GM12878 (cell line): ENCODE measurements around the gene MAP3K4. TPM values are rescaled to one million over a fixed set of nuclear protein-coding genes. Genes with fewer than 3 reads are reported as not detected.

Experiments
- ATAC-seq: fragments of 200-7000 bp; cut with Tn5 transposase; 3 replicates; pipeline ENCODE4 v1.9.1; 2020; ENCODE audit warnings: mild to moderate bottlenecking, moderate library complexity
- BruUV-seq: library from RNA; stranded (reverse); fragments of 400-500 nt; replicated peaks from 2 replicates; lab custom pipeline; 2021; lab: Mats Ljungman, UMichigan
- CTCF ChIA-PET: fragments of 300-600 bp; sonication (Branson Sonifier 250); formaldehyde crosslinking; extraction: SDS; loops from one replicate; lab custom pipeline; 2021; ENCODE audit warnings: inconsistent platforms; lab: Yijun Ruan, JAX
- POLR2A ChIA-PET: fragments of 350-600 bp; formaldehyde crosslinking; extraction: SDS; loops from one replicate; lab custom pipeline; 2021; ENCODE audit warnings: inconsistent platforms; lab: Charles Lee
- RAD21 ChIA-PET: fragments of 300-600 bp; sonication (Branson Sonifier 250); formaldehyde crosslinking; loops from one replicate; lab custom pipeline; 2023; ENCODE audit warnings: antibody characterized with exemption; ENCODE audit not compliant: unreplicated experiment; lab: Charles Lee
- SMC1A ChIA-PET: fragments of 300-600 bp; sonication (Branson Sonifier 250); formaldehyde crosslinking; loops from one replicate; lab custom pipeline; 2023; ENCODE audit not compliant: unreplicated experiment, uncharacterized antibody; lab: Charles Lee
- DNase-seq: peaks from one replicate; pipeline ENCODE4 v3.0.0-alpha.2; 2011; ENCODE audit warnings: low read depth, low spot score
- FAIRE-seq: peaks from 3 replicates; lab custom pipeline; 2011; peaks lifted over from hg19 to GRCh38; lab: Jason Lieb, UNC
- H2AFZ ChIP-seq: 2 replicates; pipeline ENCODE4 v1.6.0; 2011; ENCODE audit warnings: low read depth, low read length, control low read depth; ENCODE audit not compliant: control insufficient read depth
- H3K27ac ChIP-seq: 2 replicates; pipeline ENCODE4 v1.5.1; 2011; ENCODE audit warnings: control low read depth; ENCODE audit not compliant: control insufficient read depth, insufficient read depth
- H3K27me3 ChIP-seq, 2 experiments: replicated peaks in 1 of 2; 2 replicates each; pipeline versions ENCODE4 v1.6.0 to v1.6.1; 2011; ENCODE audit warnings: low read length in 1 of 2; ENCODE audit not compliant: control insufficient read depth in 2 of 2, insufficient read depth in 2 of 2
- H3K36me3 ChIP-seq, 2 experiments: 2 replicates each; pipeline ENCODE4 v1.5.1; 2011; ENCODE audit warnings: low read length in 1 of 2; ENCODE audit not compliant: control insufficient read depth in 2 of 2, insufficient read depth in 2 of 2
- H3K4me1 ChIP-seq: 2 replicates; pipeline ENCODE4 v1.6.1; 2011; ENCODE audit warnings: mild to moderate bottlenecking, low read length, moderate library complexity, mixed read lengths; ENCODE audit not compliant: control insufficient read depth, insufficient read depth
- H3K4me2 ChIP-seq: 2 replicates; pipeline ENCODE4 v1.6.0; 2011; ENCODE audit warnings: control low read depth; ENCODE audit not compliant: control insufficient read depth, insufficient read depth
- H3K4me3 ChIP-seq: fragments of 200-600 bp; sonication (generic); 2 replicates; pipeline ENCODE4 v1.5.1; 2016
- H3K79me2 ChIP-seq: 2 replicates; pipeline ENCODE4 v1.6.0; 2011; ENCODE audit warnings: low read length; ENCODE audit not compliant: control insufficient read depth, insufficient read depth
- H3K9ac ChIP-seq: 2 replicates; pipeline ENCODE4 v1.8.0; 2011; ENCODE audit warnings: low read length, control low read depth, mixed read lengths; ENCODE audit not compliant: control insufficient read depth, insufficient read depth
- H3K9me3 ChIP-seq: replicated peaks from 3 replicates; pipeline ENCODE4 v1.5.1; 2011; ENCODE audit warnings: mild to moderate bottlenecking, low read length; ENCODE audit not compliant: control insufficient read depth, insufficient read depth
- H4K20me1 ChIP-seq: 2 replicates; pipeline ENCODE4 v1.6.0; 2011; ENCODE audit not compliant: control insufficient read depth, insufficient read depth
- ATF7 ChIP-seq: fragments of 450-650 bp; IDR thresholded peaks from 2 replicates; pipeline ENCODE4 v1.6.1; 2016; ENCODE audit warnings: low read depth, mild to moderate bottlenecking
- CHD1 ChIP-seq: IDR thresholded peaks from 2 replicates; pipeline ENCODE4 v1.6.1; 2012; ENCODE audit warnings: low read depth, low read length, improper control_type of control experiment
- CREB1 ChIP-seq: IDR thresholded peaks from 2 replicates; pipeline ENCODE4 v1.6.1; 2012; ENCODE audit warnings: low read depth, mild to moderate bottlenecking, inconsistent platforms
- GABPA ChIP-seq: IDR thresholded peaks from 2 replicates; pipeline ENCODE4 v1.6.1; 2014; ENCODE audit warnings: antibody characterized with exemption, low read depth, mild to moderate bottlenecking, inconsistent platforms
- HDGF ChIP-seq: fragments of 450-650 bp; IDR thresholded peaks from 2 replicates; pipeline ENCODE4 v1.6.1; 2016; ENCODE audit warnings: antibody characterized with exemption
- JUNB ChIP-seq: IDR thresholded peaks from 2 replicates; pipeline ENCODE4 v1.6.1; 2016; ENCODE audit warnings: antibody characterized with exemption, mild to moderate bottlenecking
- MLLT1 ChIP-seq: fragments of 450-650 bp; IDR thresholded peaks from 2 replicates; pipeline ENCODE4 v1.6.1; 2016; ENCODE audit warnings: mild to moderate bottlenecking
- MYB ChIP-seq: fragments of 150-350 bp; IDR thresholded peaks from 2 replicates; pipeline ENCODE4 v1.6.1; 2014; ENCODE audit warnings: mild to moderate bottlenecking, low read depth, low read length, borderline replicate concordance
- NR2F1 ChIP-seq: fragments of 450-650 bp; conservative IDR thresholded peaks from 2 replicates; pipeline ENCODE4 v1.6.1; 2017; ENCODE audit warnings: mild to moderate bottlenecking
- PBX3 ChIP-seq: IDR thresholded peaks from 2 replicates; pipeline ENCODE4 v1.6.1; 2011; ENCODE audit warnings: mild to moderate bottlenecking, low read depth, low read length, moderate library complexity; ENCODE audit not compliant: insufficient replicate concordance
- POLR2AphosphoS5 ChIP-seq: IDR thresholded peaks from 2 replicates; pipeline ENCODE4 v1.6.1; 2011; ENCODE audit warnings: mild to moderate bottlenecking, low read length, inconsistent platforms
- SIX5 ChIP-seq: IDR thresholded peaks from 2 replicates; pipeline ENCODE4 v1.6.1; 2011; ENCODE audit warnings: mild to moderate bottlenecking, low read depth, low read length, moderate library complexity; ENCODE audit not compliant: severe bottlenecking
- SRF ChIP-seq, 2 experiments: IDR thresholded peaks; 2 replicates each; pipeline ENCODE4 v1.6.1; 2011; ENCODE audit warnings: low read depth in 2 of 2, low read length in 2 of 2, mild to moderate bottlenecking in 1 of 2, moderate library complexity in 1 of 2
- STAT1 ChIP-seq: fragments of 450-650 bp; conservative IDR thresholded peaks from 2 replicates; pipeline ENCODE4 v1.6.1; 2014; ENCODE audit warnings: antibody characterized with exemption, mild to moderate bottlenecking
- TCF3 ChIP-seq: IDR thresholded peaks from 2 replicates; pipeline ENCODE4 v1.6.1; 2012; ENCODE audit warnings: low read depth, mild to moderate bottlenecking, low read length, borderline replicate concordance; ENCODE audit not compliant: insufficient read depth
- TCF7 ChIP-seq: IDR thresholded peaks from 2 replicates; pipeline ENCODE4 v1.6.1; 2014; ENCODE audit warnings: antibody characterized with exemption, borderline replicate concordance
- ZNF207 ChIP-seq: fragments of 450-650 bp; IDR thresholded peaks from 2 replicates; pipeline ENCODE4 v1.6.1; 2014; ENCODE audit warnings: antibody characterized with exemption, mild to moderate bottlenecking, borderline replicate concordance
- WGBS: methylation state at CpG from one replicate; pipeline ENCODE4 v1.1.6; 2016; ENCODE audit warnings: low lambda C conversion rate; ENCODE audit not compliant: insufficient replicate concordance, insufficient coverage; ENCODE audit errors: missing lambda C conversion rate; 5-methylcytosine and 5-hydroxymethylcytosine counted together
- in situ Hi-C: fragments of 300-500 bp; cut with MboI; formaldehyde crosslinking; loops from 9 replicates; pipeline ENCODE4 v1.14.3; 2018; ENCODE audit warnings: mixed read lengths
- intact Hi-C: fragments of 100-400 bp; cut with micrococcal nuclease; formaldehyde crosslinking; loops from one replicate; pipeline ENCODE4 v1.14.2; 2022; ENCODE audit not compliant: unreplicated experiment
- polyA plus RNA-seq, 11 experiments: library from polyadenylated mRNA; depleted of rRNA in 4 of 11; unstranded in 6 of 11; stranded (reverse) in 5 of 11; fragments of >200 nt; fragmentation: Nextera tagmentation in 4 of 11; fragmentation: Illumina TruSeq in 1 of 11; extraction: Ambion mirVana in 4 of 11; extraction: Trizol in 1 of 11; gene quantifications; 1 replicate in 1 of 11; 2 replicates in 10 of 11; pipeline versions ENCODE4 v1.2.1 to v1.2.3, GENCODE V29; 2011 to 2016; ENCODE audit warnings: inconsistent platforms in 2 of 11, missing spikeins in 2 of 11, low read depth in 1 of 11
- total RNA-seq, 4 experiments: library from RNA; depleted of rRNA in 3 of 4; stranded (reverse); fragments of >200 nt in 3 of 4; fragmentation: Illumina TruSeq in 1 of 4; extraction: Trizol in 1 of 4; gene quantifications; 2 replicates each; pipeline versions ENCODE4 v1.2.1 to v1.2.3, GENCODE V29; 2013 to 2021
- TF ChIP-seq, protein P1 (sequence below): fragments of 450-650 bp; IDR thresholded peaks from 2 replicates; pipeline ENCODE4 v1.6.1; 2017; ENCODE audit warnings: mild to moderate bottlenecking, low read depth, inconsistent platforms; ENCODE audit not compliant: poor library complexity, severe bottlenecking
- TF ChIP-seq, protein P2 (sequence below): fragments of 450-650 bp; IDR thresholded peaks from 2 replicates; pipeline ENCODE4 v1.6.1; 2016; ENCODE audit warnings: mild to moderate bottlenecking

The MAP3K4 gene
- total and polyA plus RNA-seq, 10 of the 15 experiments (the other 5 are each of a cell fraction or from before 2014, with no cell fraction given) = 14.0 to 44.5 (median 23.1) TPM

GRCh38 chr6:161033667-161034066 lies 42.1 kb downstream of the MAP3K4 start:
- no peak for ATAC-seq
- RAD21 ChIA-PET = interaction anchor here (0.9 to 1.0 kb wide), 3 partner anchors 9 to 35 kb away, joined by 3 to 4 read pairs (median 4); no protein-coding TSS in a partner anchor
- no peak for TF ChIP-seq HDGF
- TF ChIP-seq ZNF207 = no peak
- TF ChIP-seq NR2F1 = no peak
- TF ChIP-seq PBX3 = peak; percentile 79
- peak; percentile 72 for TF ChIP-seq MLLT1
- no peak for TF ChIP-seq SIX5
- no peak for TF ChIP-seq JUNB
- no peak for TF ChIP-seq POLR2AphosphoS5
- TF ChIP-seq, protein P1, sequence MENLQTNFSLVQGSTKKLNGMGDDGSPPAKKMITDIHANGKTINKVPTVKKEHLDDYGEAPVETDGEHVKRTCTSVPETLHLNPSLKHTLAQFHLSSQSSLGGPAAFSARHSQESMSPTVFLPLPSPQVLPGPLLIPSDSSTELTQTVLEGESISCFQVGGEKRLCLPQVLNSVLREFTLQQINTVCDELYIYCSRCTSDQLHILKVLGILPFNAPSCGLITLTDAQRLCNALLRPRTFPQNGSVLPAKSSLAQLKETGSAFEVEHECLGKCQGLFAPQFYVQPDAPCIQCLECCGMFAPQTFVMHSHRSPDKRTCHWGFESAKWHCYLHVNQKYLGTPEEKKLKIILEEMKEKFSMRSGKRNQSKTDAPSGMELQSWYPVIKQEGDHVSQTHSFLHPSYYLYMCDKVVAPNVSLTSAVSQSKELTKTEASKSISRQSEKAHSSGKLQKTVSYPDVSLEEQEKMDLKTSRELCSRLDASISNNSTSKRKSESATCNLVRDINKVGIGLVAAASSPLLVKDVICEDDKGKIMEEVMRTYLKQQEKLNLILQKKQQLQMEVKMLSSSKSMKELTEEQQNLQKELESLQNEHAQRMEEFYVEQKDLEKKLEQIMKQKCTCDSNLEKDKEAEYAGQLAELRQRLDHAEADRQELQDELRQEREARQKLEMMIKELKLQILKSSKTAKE = peak; percentile 60
- no peak for TF ChIP-seq TCF7
- TF ChIP-seq ATF7 = peak; percentile 22; the same call in 1 of the 2 replicates
- TF ChIP-seq GABPA = no peak
- no peak for TF ChIP-seq STAT1
- TF ChIP-seq, protein P2, sequence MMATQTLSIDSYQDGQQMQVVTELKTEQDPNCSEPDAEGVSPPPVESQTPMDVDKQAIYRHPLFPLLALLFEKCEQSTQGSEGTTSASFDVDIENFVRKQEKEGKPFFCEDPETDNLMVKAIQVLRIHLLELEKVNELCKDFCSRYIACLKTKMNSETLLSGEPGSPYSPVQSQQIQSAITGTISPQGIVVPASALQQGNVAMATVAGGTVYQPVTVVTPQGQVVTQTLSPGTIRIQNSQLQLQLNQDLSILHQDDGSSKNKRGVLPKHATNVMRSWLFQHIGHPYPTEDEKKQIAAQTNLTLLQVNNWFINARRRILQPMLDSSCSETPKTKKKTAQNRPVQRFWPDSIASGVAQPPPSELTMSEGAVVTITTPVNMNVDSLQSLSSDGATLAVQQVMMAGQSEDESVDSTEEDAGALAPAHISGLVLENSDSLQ = peak; percentile 66
- no peak for TF ChIP-seq CREB1
- no peak for TF ChIP-seq SRF (IDR thresholded peaks at IDR 0.05; ENCODE audit: low read depth in 2 of 2, low read length in 2 of 2)
- TF ChIP-seq TCF3 = no peak
- TF ChIP-seq CHD1 = peak; percentile 60; the same call in 1 of the 2 replicates
- no peak for TF ChIP-seq MYB

More at GRCh38 chr6:161033667-161034066, 42.1 kb downstream of the MAP3K4 start:
- WGBS = 97% methylated on average over 5 of the region's 5 CpGs
- CTCF ChIA-PET = interaction anchor here (1.2 to 1.6 kb wide), 2 partner anchors 36 to 41 kb away, joined by 4 read pairs; no protein-coding TSS in a partner anchor
- SMC1A ChIA-PET = interaction anchor here (0.7 to 2.5 kb wide), 4 partner anchors 10 to 41 kb away, joined by 3 to 7 read pairs (median 3); no protein-coding TSS in a partner anchor
- H2AFZ ChIP-seq = no peak overlapping the region
- H3K27me3 ChIP-seq = no peaks in the 10 kb centered on the region
- H3K27ac ChIP-seq = no peak overlapping the region
- H3K36me3 ChIP-seq = peaks cover 2 to 11% of the 10 kb centered on the region in 2 experiments; a peak in 2 of 4 replicates
- peaks cover 39% of the 10 kb centered on the region for H3K4me1 ChIP-seq
- H3K4me2 ChIP-seq = peak overlapping the region; percentile 32
- H3K4me3 ChIP-seq = no peak overlapping the region
- POLR2A ChIA-PET = no interaction called here
- DNase-seq (no peak), FAIRE-seq (no peak)
- BruUV-seq = no TSS peak
- no peak overlapping the region for H3K9ac ChIP-seq
- in situ Hi-C loops = no loop called here
- H3K79me2 ChIP-seq = peaks cover 47% of the 10 kb centered on the region
- H4K20me1 ChIP-seq = no peaks in the 10 kb centered on the region
- no peaks in the 10 kb centered on the region for H3K9me3 ChIP-seq
- intact Hi-C loops = no loop called here
